Kidney tubule cell (primary cell): Measurements from ENCODE around the gene PSMA3.
"Not testable (repeated sequence)": the region's sequence is repeated elsewhere in the genome, so short reads cannot be mapped to it uniquely, and the experiment has no call there.

ENCODE experiments used
- DNase-seq: peaks from one replicate; pipeline ENCODE4 v3.0.0-alpha.2; 2018; ENCODE audit warnings: low spot score

PSMA3 gene

GRCh38 chr14:58244556-58245387 lies at the start of gene PSMA3:
TSS of gene PSMA3 (plus strand) at chr14:58244843. CDS start at chr14:58244921, 78 bp downstream.
- DNase-seq = peak; percentile 98

GRCh38 chr14:58196198-58196597 lies 48.4 kb upstream of the PSMA3 start:
- DNase-seq = no peak

GRCh38 chr14:58198086-58198485 lies 46.6 kb upstream of the PSMA3 start:
- no peak for DNase-seq

- peak; percentile 91 for DNase-seq
Observed at GRCh38 chr14:58199726-58200479, 44.7 kb upstream of the PSMA3 start, which contains the start of gene ACTR10. TSS of gene ACTR10 (plus strand) at chr14:58200149. CDS start at chr14:58200218, 69 bp downstream.

GRCh38 chr14:58200480-58200841 lies 44.2 kb upstream of the PSMA3 start:
- DNase-seq = no peak

- DNase-seq = no peak
Observed at GRCh38 chr14:58200846-58201245, 43.8 kb upstream of the PSMA3 start.

GRCh38 chr14:58213176-58213575 lies 31.5 kb upstream of the PSMA3 start:
- DNase-seq = no peak

- no peak for DNase-seq
Observed at GRCh38 chr14:58215191-58215914, 29.3 kb upstream of the PSMA3 start.

GRCh38 chr14:58216544-58216943 lies 28.1 kb upstream of the PSMA3 start:
- DNase-seq = peak; percentile 56

GRCh38 chr14:58227096-58227819 lies 17.4 kb upstream of the PSMA3 start:
- DNase-seq = no peak

- peak; percentile 37 for DNase-seq
Observed at GRCh38 chr14:58238252-58239243, 6.1 kb upstream of the PSMA3 start.

GRCh38 chr14:58239244-58240195 lies 5.1 kb upstream of the PSMA3 start:
- DNase-seq = peak; percentile 79

GRCh38 chr14:58243790-58244555 lies 670 bp upstream of the PSMA3 start:
- peak; percentile 73 for DNase-seq

- DNase-seq = no peak
Observed at GRCh38 chr14:58245562-58245961, 919 bp downstream of the PSMA3 start.

- DNase-seq = no peak
Observed at GRCh38 chr14:58249611-58250010, 5.0 kb downstream of the PSMA3 start.

- no peak for DNase-seq
Observed at GRCh38 chr14:58258156-58258555, 13.5 kb downstream of the PSMA3 start.

- not testable (repeated sequence) for DNase-seq
Observed at GRCh38 chr14:58262005-58262404, 17.4 kb downstream of the PSMA3 start.

- no peak for DNase-seq
Observed at GRCh38 chr14:58265401-58265800, 20.8 kb downstream of the PSMA3 start.

- no peak for DNase-seq
Observed at GRCh38 chr14:58270628-58271027, 26.0 kb downstream of the PSMA3 start.
